OCI-LY7 (cell line): ENCODE measurements around the gene TDRD9.

Source experiments
- CTCF ChIP-seq: fragments of 200-600 bp; sonication (generic); conservative IDR thresholded peaks from 2 replicates; pipeline ENCODE4 v1.5.1; 2014; ENCODE audit warnings: mild to moderate bottlenecking, antibody characterized with exemption, low read length, moderate library complexity, mixed read lengths
- EZH2phosphoT487 ChIP-seq: fragments of 200-600 bp; sonication (generic); IDR thresholded peaks from 2 replicates; pipeline ENCODE4 v1.6.1; 2018; ENCODE audit warnings: low read depth, borderline replicate concordance, mild to moderate bottlenecking, mixed run types, antibody characterized with exemption, low read length, moderate library complexity, mixed read lengths

- TF ChIP-seq CTCF = no peak
- TF ChIP-seq EZH2phosphoT487 = no peak
Measured at GRCh38 chr14:103995876-103996275, 67.6 kb downstream of the TDRD9 start.
